Natural killer cell (primary cell): ENCODE measurements around the gene ITGA1. TPM values are rescaled to one million over a fixed set of nuclear protein-coding genes. Genes with fewer than 3 reads are reported as not detected.

Experiments
- ATAC-seq, 3 donors: fragments of 150-1000 bp in 2 of 3; fragments of 200-7000 bp in 1 of 3; cut with Tn5 transposase; 1 replicate in 1 of 3; 2 replicates in 2 of 3; pipeline ENCODE4 v1.10.0; 2021; ENCODE audit warnings: mild to moderate bottlenecking in 2 of 3, moderate library complexity in 2 of 3
- DNase-seq, 2 donors: peaks; one replicate each; pipeline versions ENCODE4 v3.0.0 to v3.0.0-alpha.2; 2013 to 2021; ENCODE audit warnings: mixed read lengths in 1 of 2
- H3K27ac ChIP-seq: one replicate; pipeline ENCODE4 v1.5.1; 2013; ENCODE audit warnings: mild to moderate bottlenecking, low read length
- H3K27me3 ChIP-seq: one replicate; pipeline ENCODE4 v1.6.1; 2013; ENCODE audit warnings: low read length; ENCODE audit not compliant: control insufficient read depth, insufficient read depth
- H3K36me3 ChIP-seq: one replicate; pipeline ENCODE4 v1.6.1; 2013; ENCODE audit warnings: low read length; ENCODE audit not compliant: control insufficient read depth, insufficient read depth
- H3K4me1 ChIP-seq: one replicate; pipeline ENCODE4 v1.6.1; 2013; ENCODE audit warnings: low read length; ENCODE audit not compliant: control insufficient read depth, insufficient read depth
- H3K4me3 ChIP-seq: one replicate; pipeline ENCODE4 v1.5.1; 2013; ENCODE audit warnings: low read length
- H3K9me3 ChIP-seq: one replicate; pipeline ENCODE4 v1.6.1; 2013; ENCODE audit warnings: low read length; ENCODE audit not compliant: control insufficient read depth, insufficient read depth
- H3K27ac Mint-ChIP-seq, 2 donors: one replicate each; pipeline ENCODE4 v1.8.0; 2022; ENCODE audit warnings: mild to moderate bottlenecking in 2 of 2, mixed read lengths in 2 of 2, moderate library complexity in 1 of 2
- H3K27me3 Mint-ChIP-seq, 2 donors: one replicate each; pipeline ENCODE4 v1.8.0; 2022; ENCODE audit warnings: low read depth in 2 of 2, mixed read lengths in 2 of 2
- H3K36me3 Mint-ChIP-seq: one replicate; pipeline ENCODE4 v1.8.0; 2022; ENCODE audit warnings: mixed read lengths
- H3K4me1 Mint-ChIP-seq, 2 donors: one replicate each; pipeline ENCODE4 v1.8.0; 2022; ENCODE audit warnings: mixed read lengths in 2 of 2
- H3K4me3 Mint-ChIP-seq: one replicate; pipeline ENCODE4 v1.8.0; 2022; ENCODE audit warnings: mild to moderate bottlenecking, moderate library complexity, mixed read lengths
- H3K9me3 Mint-ChIP-seq, 2 donors: one replicate each; pipeline ENCODE4 v1.8.0; 2022; ENCODE audit warnings: mixed read lengths in 2 of 2
- WGBS: methylation state at CpG from one replicate; pipeline ENCODE4 v1.1.7; 2013; ENCODE audit warnings: missing lambda C conversion rate; ENCODE audit not compliant: insufficient coverage; 5-methylcytosine and 5-hydroxymethylcytosine counted together
- intact Hi-C: fragments of 100-400 bp; cut with micrococcal nuclease; formaldehyde crosslinking; loops from one replicate; pipeline ENCODE4 v1.14.2; 2022
- total RNA-seq, 4 donors: library from RNA; stranded (reverse); fragments of 120-200 nt in 1 of 4; gene quantifications; one replicate each; pipeline versions ENCODE4 v1.2.3 to v1.2.4, GENCODE V29; 2013 to 2022
- TF ChIP-seq, protein P1 (sequence below): fragments of 200-600 bp; IDR thresholded peaks from one replicate; pipeline ENCODE4 v1.8.0; 2022; ENCODE audit warnings: antibody characterized with exemption

Gene ITGA1
- total RNA-seq, 3 donors from 2014 or later (not counting 1 experiment from before 2014, with no cell fraction given), result 0.45 to 0.82 (median 0.47) TPM

GRCh38 chr5:52948418-52949076 lies 160.8 kb downstream of the ITGA1 start:
- WGBS, result no CpG with 5 or more reads among the region's 1 CpG
- intact Hi-C loops, result loop anchor here (1.0 kb wide), 2 partner anchors 148 to 1281 kb away; no protein-coding TSS in a partner anchor
- TF ChIP-seq, protein P1, sequence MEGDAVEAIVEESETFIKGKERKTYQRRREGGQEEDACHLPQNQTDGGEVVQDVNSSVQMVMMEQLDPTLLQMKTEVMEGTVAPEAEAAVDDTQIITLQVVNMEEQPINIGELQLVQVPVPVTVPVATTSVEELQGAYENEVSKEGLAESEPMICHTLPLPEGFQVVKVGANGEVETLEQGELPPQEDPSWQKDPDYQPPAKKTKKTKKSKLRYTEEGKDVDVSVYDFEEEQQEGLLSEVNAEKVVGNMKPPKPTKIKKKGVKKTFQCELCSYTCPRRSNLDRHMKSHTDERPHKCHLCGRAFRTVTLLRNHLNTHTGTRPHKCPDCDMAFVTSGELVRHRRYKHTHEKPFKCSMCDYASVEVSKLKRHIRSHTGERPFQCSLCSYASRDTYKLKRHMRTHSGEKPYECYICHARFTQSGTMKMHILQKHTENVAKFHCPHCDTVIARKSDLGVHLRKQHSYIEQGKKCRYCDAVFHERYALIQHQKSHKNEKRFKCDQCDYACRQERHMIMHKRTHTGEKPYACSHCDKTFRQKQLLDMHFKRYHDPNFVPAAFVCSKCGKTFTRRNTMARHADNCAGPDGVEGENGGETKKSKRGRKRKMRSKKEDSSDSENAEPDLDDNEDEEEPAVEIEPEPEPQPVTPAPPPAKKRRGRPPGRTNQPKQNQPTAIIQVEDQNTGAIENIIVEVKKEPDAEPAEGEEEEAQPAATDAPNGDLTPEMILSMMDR, result peak; percentile 80
- peak overlapping the region in 1 of 2 donors; percentile 48 for H3K27ac Mint-ChIP-seq
- Histone ChIP-seq H3K9me3 (no peaks in the 10 kb centered on the region), H3K36me3 (no peaks in the 10 kb centered on the region), H3K27ac (no peak overlapping the region), H3K4me3 (no peak overlapping the region), H3K27me3 (no peaks in the 10 kb centered on the region), H3K4me1 (no peaks in the 10 kb centered on the region)
- no peaks in the 10 kb centered on the region for H3K27me3 Mint-ChIP-seq
- no peaks in the 10 kb centered on the region for H3K36me3 Mint-ChIP-seq
- H3K4me1 Mint-ChIP-seq, result peaks cover 7 to 19% of the 10 kb centered on the region in 2 donors
- peak; percentile 97 to 99 (median 98) for ATAC-seq
- H3K9me3 Mint-ChIP-seq, result no peaks in the 10 kb centered on the region
- no peak overlapping the region for H3K4me3 Mint-ChIP-seq
- peak in 1 of 2 donors; percentile 79 for DNase-seq

GRCh38 chr5:52950686-52951085 lies 163.0 kb downstream of the ITGA1 start:
- DNase-seq (no peak), ATAC-seq (no peak)
- H3K4me3 ChIP-seq, result no peak overlapping the region
- no peak overlapping the region for H3K4me3 Mint-ChIP-seq
- H3K9me3 ChIP-seq, result no peaks in the 10 kb centered on the region
- no peak overlapping the region for H3K27ac Mint-ChIP-seq
- intact Hi-C loops, result no loop called here
- no peak overlapping the region for H3K27ac ChIP-seq
- no CpG with 5 or more reads among the region's 3 CpGs for WGBS
- no peaks in the 10 kb centered on the region for H3K36me3 Mint-ChIP-seq
- no peaks in the 10 kb centered on the region for H3K4me1 ChIP-seq
- H3K36me3 ChIP-seq, result no peaks in the 10 kb centered on the region
- H3K27me3 Mint-ChIP-seq, result peaks cover 0 to 6% of the 10 kb centered on the region in 2 donors
- H3K27me3 ChIP-seq, result no peaks in the 10 kb centered on the region
- H3K9me3 Mint-ChIP-seq, result no peaks in the 10 kb centered on the region
- H3K4me1 Mint-ChIP-seq, result peaks cover 7 to 13% of the 10 kb centered on the region in 2 donors
- TF ChIP-seq, protein P1, result no peak

- DNase-seq (no peak), ATAC-seq (no peak)
- Histone ChIP-seq H3K4me3 (no peak overlapping the region), H3K27me3 (no peaks in the 10 kb centered on the region), H3K36me3 (no peaks in the 10 kb centered on the region), H3K9me3 (no peaks in the 10 kb centered on the region), H3K4me1 (no peaks in the 10 kb centered on the region), H3K27ac (no peak overlapping the region)
- no CpG with 5 or more reads among the region's 1 CpG for WGBS
- no peak overlapping the region for H3K27ac Mint-ChIP-seq
- intact Hi-C loops, result no loop called here
- H3K4me3 Mint-ChIP-seq, result no peak overlapping the region
- H3K9me3 Mint-ChIP-seq, result no peaks in the 10 kb centered on the region
- H3K36me3 Mint-ChIP-seq, result no peaks in the 10 kb centered on the region
- TF ChIP-seq, protein P1, result no peak
- H3K27me3 Mint-ChIP-seq, result peaks cover 2 to 10% of the 10 kb centered on the region in 2 donors
- H3K4me1 Mint-ChIP-seq, result peaks cover 7 to 8% of the 10 kb centered on the region in 2 donors
Observed at GRCh38 chr5:52952483-52952882, 164.8 kb downstream of the ITGA1 start.

DNA sequence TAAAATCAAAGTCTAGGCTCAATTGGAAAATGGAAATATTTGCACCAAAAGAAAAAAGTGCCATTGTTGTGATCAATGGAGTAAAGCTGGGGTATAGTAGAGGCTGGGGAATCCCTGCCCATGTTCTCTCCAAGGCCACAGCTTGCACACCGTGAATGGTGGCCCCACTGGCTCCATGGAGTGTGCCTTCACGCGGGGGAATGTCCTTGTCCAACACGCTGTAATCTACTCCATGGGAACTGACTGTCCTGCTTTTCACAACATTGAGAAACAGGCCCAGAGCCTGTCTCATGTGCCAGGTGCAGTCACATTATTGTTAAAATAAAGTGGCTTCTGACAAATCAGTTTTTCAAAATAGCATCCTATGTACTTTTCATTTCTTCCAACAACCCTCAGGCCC lies 168.3 kb downstream of the ITGA1 start:
- intact Hi-C loops, result no loop called here
- TF ChIP-seq, protein P1, result no peak
- no peak overlapping the region for H3K27ac Mint-ChIP-seq
- Histone ChIP-seq H3K27me3 (no peaks in the 10 kb centered on the region), H3K36me3 (no peaks in the 10 kb centered on the region), H3K27ac (no peak overlapping the region), H3K4me1 (no peaks in the 10 kb centered on the region), H3K4me3 (no peak overlapping the region), H3K9me3 (no peaks in the 10 kb centered on the region)
- no peaks in the 10 kb centered on the region for H3K4me1 Mint-ChIP-seq
- peaks cover 11 to 25% of the 10 kb centered on the region in 2 donors for H3K27me3 Mint-ChIP-seq
- ATAC-seq (no peak), DNase-seq (no peak)
- H3K9me3 Mint-ChIP-seq, result peaks cover 0 to 3% of the 10 kb centered on the region in 2 donors
- H3K36me3 Mint-ChIP-seq, result no peaks in the 10 kb centered on the region
- no peak overlapping the region for H3K4me3 Mint-ChIP-seq
- 94% methylated on average over 4 of the region's 4 CpGs for WGBS
